SJSA1 (cell line): ENCODE data around the gene TTLL10. TPM values are rescaled to one million over a fixed set of nuclear protein-coding genes. Genes with fewer than 3 reads are reported as not detected.

Experiments
- DNase-seq, 2 experiments: peaks; one replicate each; pipeline ENCODE4 v3.0.0-alpha.2; 2015 to 2020; ENCODE audit warnings: low spot score in 2 of 2, low read depth in 1 of 2
- H3K27ac ChIP-seq: fragments of 250-450 bp; sonication (Bioruptor Pico); 2 replicates; pipeline ENCODE4 v1.5.1; 2020; ENCODE audit warnings: mild to moderate bottlenecking, moderate library complexity
- H3K27me3 ChIP-seq: fragments of 250-450 bp; sonication (Bioruptor Pico); replicated peaks from 2 replicates; pipeline ENCODE4 v1.5.1; 2020; ENCODE audit warnings: mild to moderate bottlenecking, moderate library complexity
- H3K36me3 ChIP-seq: fragments of 250-450 bp; sonication (Bioruptor Pico); 2 replicates; pipeline ENCODE4 v1.5.1; 2020; ENCODE audit warnings: mild to moderate bottlenecking
- H3K4me1 ChIP-seq: fragments of 250-450 bp; sonication (Bioruptor Pico); replicated peaks from 2 replicates; pipeline ENCODE4 v1.6.1; 2021; ENCODE audit warnings: mild to moderate bottlenecking
- H3K4me3 ChIP-seq: fragments of 250-450 bp; sonication (Bioruptor Pico); 2 replicates; pipeline ENCODE4 v1.5.1; 2020; ENCODE audit warnings: mild to moderate bottlenecking
- H3K9me3 ChIP-seq: fragments of 250-450 bp; sonication (Bioruptor Pico); replicated peaks from 2 replicates; pipeline ENCODE4 v1.5.1; 2020; ENCODE audit warnings: mild to moderate bottlenecking
- total RNA-seq: library from RNA; depleted of rRNA; stranded (reverse); fragments of >200 nt; shearing (Covaris generic); gene quantifications from 2 replicates; pipeline ENCODE4 v1.2.3, GENCODE V29; 2014

Gene TTLL10
- total RNA-seq, 1 experiment from 2014 or later: not detected

DNA sequence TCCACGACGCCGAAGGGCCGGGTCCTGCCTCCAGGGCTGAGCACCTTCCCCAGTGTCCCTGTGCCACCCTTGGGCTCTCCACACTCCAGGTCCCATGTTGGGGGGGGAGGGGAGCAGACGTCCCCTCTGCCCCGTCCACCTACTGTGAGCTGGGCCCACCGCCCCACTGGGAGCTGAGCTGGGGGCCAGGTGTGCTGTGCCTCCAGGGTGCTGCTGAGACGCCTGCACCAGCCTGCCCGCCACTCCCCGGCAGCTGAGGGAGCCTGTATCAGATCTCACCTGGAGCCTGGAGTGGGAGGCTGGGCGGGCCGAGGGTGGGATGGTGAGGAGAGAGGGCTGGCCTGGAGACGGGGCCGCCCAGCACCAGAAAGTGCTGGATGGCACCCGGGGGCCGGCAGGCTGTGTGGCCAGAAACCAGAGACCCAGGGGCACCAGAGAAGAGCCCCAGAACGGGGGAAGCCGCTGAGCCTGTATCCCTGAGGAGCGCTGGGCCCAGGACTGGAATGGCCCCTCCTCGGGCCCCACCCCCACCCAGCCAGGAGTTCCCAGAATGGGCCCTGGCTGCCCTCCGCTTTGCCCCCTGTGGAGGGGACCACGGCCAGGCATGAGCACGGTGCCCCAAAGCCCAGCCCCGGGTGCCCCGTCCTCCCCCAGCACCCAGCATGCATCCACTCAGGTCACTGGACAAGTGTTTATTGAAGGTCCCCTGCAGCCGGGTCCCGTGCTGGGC, 29.3 kb downstream of the TTLL10 start:
- Histone ChIP-seq H3K9me3 (no peaks in the 10 kb centered on the region), H3K27ac (no peak overlapping the region), H3K36me3 (no peaks in the 10 kb centered on the region), H3K4me1 (peaks cover 8% of the 10 kb centered on the region), H3K4me3 (no peak overlapping the region), H3K27me3 (peaks cover 3% of the 10 kb centered on the region; the same call in 1 of the 2 replicates)
- DNase-seq: no peak

DNA sequence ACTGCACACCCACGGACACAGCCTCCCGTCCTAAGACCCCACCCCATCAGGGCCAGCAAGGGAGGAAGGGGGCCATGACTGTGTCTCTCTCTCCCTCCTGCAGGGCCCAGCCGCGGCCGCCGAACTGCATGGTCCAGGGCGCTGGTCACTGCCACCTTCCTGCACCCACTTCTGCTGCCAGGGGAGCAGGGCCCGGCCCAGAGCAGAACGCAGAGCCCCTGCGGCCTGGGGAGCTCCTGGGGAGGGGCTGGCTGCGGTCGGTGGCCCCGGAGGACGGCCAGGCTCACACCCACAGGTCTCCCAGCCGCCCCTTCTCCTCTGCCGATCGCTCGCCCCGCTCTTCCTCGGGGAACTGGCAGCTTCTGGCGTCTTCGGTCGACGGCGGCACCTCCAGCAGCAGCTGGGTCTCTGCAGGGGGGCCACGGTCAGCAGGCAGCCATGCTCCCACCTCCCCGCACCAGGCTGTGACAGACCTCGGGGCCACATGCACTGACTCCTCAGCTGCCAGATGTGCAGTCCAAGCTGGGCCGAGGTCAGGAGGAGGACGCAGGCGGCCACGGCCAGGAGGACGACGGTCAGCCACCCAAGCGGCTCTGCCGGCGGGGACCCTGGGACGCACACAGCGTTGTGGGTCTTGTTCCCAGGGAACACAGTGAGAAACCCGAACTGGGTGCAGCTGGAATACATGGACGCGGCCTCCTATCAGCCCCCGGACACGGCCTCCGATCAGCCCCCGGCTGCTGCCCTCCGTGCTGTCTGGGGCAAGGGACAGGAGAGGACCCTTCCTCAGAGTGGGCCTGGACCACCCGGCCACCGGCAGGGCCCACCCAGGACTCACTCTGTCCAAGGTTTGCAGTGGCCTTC, 30.1 kb downstream of the TTLL10 start:
- peaks cover 16% of the 10 kb centered on the region for H3K4me1 ChIP-seq
- H3K36me3 ChIP-seq: no peaks in the 10 kb centered on the region
- no peak for DNase-seq
- H3K4me3 ChIP-seq: no peak overlapping the region
- H3K9me3 ChIP-seq: no peaks in the 10 kb centered on the region
- H3K27me3 ChIP-seq: peaks cover 3% of the 10 kb centered on the region; the same call in 1 of the 2 replicates
- H3K27ac ChIP-seq: no peak overlapping the region

DNA sequence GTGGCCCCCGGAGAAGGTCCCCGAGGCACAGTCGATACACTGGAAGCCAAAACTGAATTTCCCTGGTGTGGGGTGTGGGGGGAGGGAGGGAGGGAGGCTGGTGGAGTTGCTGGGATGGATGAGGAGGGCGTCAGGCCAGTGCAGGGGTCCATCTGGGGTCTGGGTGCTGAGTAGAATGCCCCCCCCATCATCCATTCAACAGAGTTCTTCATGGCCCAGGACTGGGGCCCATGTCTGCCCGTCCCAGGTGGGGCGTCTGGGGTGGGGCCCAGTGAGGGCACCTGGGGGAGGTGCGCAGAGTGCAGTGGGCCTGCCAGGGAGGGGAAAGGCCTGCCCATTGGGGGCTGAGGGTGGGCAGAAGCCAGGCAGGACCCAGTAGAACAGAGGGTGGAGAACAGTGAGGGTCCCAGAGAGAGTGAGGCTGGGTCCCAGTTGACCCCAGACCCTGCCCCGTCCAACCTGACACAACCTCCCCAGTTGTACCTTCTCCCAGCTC, 30.8 kb downstream of the TTLL10 start:
- Histone ChIP-seq H3K4me1 (peaks cover 20% of the 10 kb centered on the region), H3K27me3 (peaks cover 3% of the 10 kb centered on the region; the same call in 1 of the 2 replicates), H3K36me3 (no peaks in the 10 kb centered on the region), H3K27ac (no peak overlapping the region), H3K9me3 (no peaks in the 10 kb centered on the region), H3K4me3 (no peak overlapping the region)
- no peak for DNase-seq

DNA sequence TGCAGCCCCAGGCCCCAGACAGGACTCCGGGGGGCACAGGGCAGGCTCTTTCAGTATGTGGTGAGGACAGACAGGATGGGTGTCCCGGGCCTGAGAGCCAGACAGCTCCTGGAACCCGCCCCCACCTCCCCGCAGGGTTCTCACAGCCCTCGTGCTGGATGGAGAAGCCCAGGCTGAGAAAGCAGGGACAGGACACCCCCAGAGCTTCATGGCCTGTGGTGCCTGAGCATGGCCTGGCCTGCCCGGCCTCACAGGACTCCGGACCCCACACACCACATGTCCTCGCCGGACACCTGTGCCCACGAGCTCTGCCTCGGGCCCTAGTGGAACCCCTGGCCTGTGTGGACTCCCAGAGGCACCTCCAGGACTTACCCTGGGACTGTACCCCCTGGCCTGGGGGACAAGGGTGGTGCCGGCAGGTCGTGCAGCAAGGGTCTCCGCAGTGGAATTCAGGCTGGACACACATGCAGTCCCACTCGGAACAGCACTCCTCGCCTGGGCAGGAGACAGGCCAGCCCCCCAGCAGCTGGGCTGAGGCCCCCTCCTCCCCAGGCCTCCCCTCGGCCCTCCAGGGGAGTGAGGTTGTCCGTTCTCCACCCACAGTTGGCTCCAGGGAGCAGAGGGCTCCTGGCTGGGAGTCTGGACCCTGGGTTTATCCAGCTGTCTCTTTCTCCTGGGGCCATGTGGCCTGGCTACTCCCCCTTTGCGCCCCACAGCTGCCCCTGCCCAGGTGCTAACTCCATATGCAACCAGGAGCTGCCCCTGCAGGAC, 31.5 kb downstream of the TTLL10 start:
- peaks cover 3% of the 10 kb centered on the region; the same call in 1 of the 2 replicates for H3K27me3 ChIP-seq
- no peaks in the 10 kb centered on the region for H3K36me3 ChIP-seq
- H3K4me3 ChIP-seq: no peak overlapping the region
- DNase-seq: no peak
- no peak overlapping the region for H3K27ac ChIP-seq
- peaks cover 20% of the 10 kb centered on the region for H3K4me1 ChIP-seq
- H3K9me3 ChIP-seq: no peaks in the 10 kb centered on the region

DNA sequence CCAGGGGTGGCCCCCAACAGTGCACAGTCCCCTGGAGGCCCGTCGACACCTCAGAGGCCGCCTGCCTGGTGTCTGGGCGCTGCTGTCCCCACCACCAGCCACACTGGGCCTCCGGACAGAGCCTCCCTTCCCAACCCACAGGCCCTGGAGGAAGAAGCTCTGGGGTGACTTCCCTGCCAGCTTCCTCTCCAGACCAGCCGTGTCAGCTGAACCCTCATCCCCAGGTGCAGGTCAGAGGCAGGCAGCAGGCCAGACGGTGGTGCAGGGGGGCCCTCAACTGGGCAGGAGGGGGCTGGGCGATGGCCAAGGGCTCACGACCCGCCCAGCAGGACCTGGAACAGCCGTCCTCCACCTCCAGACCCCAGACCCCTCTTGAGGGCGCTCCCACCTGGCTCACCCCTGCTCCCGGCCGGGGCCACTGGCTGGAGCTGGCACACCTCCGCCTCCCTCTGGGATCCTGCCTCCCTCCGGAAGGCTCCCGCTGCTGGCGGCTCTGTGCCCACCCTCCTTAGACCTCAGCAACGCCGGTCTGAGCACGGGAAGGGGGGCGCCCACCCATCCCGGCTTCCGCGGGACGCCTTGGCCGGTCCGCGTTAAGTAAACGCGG, 32.2 kb downstream of the TTLL10 start:
- no peak overlapping the region for H3K4me3 ChIP-seq
- peaks cover 20% of the 10 kb centered on the region for H3K4me1 ChIP-seq
- no peak for DNase-seq
- H3K9me3 ChIP-seq: no peaks in the 10 kb centered on the region
- H3K36me3 ChIP-seq: no peaks in the 10 kb centered on the region
- H3K27ac ChIP-seq: no peak overlapping the region
- 0 out of 2 replicates have a peak, but pooled peaks cover 3% of the 10 kb centered on the region for H3K27me3 ChIP-seq

DNA sequence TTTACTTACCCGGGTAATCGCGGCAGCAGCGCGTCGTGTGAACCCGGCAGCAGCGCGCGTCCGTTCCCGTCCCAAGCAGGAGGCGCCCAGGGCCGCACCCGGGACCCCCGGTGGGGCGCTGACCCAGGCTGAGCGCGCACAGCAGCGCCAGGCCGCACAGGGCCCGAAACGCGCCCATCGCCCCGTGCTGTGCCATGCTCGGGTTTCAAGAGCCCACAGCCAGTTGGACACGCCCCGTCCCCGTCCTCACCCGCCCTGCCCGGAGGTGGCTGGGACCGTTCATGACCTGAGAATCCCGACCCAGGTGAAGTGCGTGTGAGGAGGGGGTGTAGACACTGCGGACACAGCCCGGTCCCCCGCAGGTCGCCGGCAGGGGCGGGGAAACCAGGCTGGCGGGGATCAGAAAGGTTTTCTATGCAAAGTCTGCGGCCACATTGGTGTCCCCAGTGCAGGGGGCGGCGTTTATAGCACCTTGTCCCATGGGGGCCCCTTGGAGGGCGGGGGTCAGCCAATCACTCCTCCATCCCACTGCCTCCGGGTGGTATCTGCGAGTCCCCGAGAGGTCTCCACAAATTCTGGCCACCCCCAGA, 32.8 kb downstream of the TTLL10 start, which contains the start of gene TNFRSF18:
Gene TNFRSF18, minus strand, starts transcription at position 217 of the 590 bp plus-strand sequence. Its CDS starts 21 bp downstream, at position 196.
- H3K27me3 ChIP-seq: 0 out of 2 replicates have a peak, but pooled peaks cover under 1% of the 10 kb centered on the region
- no peak within 1 kb of the TSS for H3K27ac ChIP-seq
- DNase-seq: no peak
- H3K4me1 ChIP-seq: peaks cover 18% of the 10 kb centered on the region
- H3K36me3 ChIP-seq: no peaks in the 10 kb centered on the region
- no peak within 1 kb of the TSS for H3K4me3 ChIP-seq
- no peaks in the 10 kb centered on the region for H3K9me3 ChIP-seq

DNA sequence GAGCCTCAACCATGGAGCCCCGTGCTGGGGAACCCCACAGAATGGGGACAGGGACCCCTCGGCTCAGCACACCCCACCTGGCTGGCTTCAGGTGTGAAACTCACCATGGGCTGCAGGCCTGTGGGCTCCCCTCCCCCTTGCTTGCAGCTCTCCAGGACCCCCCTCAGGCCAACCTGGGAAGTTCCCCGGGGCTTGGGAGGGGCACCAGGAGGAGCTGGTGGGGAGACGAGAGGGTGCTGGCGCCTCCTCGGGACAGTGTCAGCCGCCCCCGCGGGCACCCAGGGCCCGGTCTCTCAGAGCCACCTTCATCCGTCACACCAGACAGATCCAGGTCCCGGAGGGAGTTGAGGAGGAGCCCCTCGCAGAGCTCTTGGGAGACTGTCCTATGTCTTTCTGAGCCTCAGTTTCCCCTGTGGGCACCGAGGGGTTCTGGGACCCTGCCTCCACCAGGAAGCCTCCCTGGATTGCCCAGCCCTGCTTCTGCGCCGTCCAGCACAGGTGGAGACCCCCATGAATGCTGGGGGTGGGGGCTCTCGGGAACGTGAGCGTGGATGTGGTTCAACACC, 33.4 kb downstream of the TTLL10 start:
- no peak for DNase-seq
- Histone ChIP-seq H3K4me3 (no peak overlapping the region), H3K36me3 (no peaks in the 10 kb centered on the region), H3K27ac (no peak overlapping the region), H3K27me3 (no peaks in the 10 kb centered on the region), H3K9me3 (no peaks in the 10 kb centered on the region), H3K4me1 (peaks cover 17% of the 10 kb centered on the region)

DNA sequence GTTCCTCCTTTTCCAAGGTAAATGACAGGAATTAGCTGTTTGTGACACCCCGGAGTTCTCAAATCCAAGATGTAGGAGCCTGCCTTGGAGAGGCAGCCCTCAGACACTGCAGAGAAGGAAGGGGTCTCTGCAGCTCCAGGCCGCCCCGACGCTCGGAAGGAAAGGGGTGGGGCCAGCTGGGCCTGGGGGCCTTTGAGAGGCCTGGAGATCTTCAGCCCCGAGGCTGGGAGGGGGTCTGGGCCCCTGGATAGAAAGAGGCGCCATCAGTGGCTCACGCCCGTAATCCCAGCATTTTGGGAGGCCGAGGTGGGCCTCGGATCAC, 33.9 kb downstream of the TTLL10 start:
- Histone ChIP-seq H3K4me3 (no peak overlapping the region), H3K27me3 (no peaks in the 10 kb centered on the region), H3K4me1 (peaks cover 17% of the 10 kb centered on the region), H3K27ac (no peak overlapping the region), H3K36me3 (no peaks in the 10 kb centered on the region), H3K9me3 (no peaks in the 10 kb centered on the region)
- DNase-seq: no peak

DNA sequence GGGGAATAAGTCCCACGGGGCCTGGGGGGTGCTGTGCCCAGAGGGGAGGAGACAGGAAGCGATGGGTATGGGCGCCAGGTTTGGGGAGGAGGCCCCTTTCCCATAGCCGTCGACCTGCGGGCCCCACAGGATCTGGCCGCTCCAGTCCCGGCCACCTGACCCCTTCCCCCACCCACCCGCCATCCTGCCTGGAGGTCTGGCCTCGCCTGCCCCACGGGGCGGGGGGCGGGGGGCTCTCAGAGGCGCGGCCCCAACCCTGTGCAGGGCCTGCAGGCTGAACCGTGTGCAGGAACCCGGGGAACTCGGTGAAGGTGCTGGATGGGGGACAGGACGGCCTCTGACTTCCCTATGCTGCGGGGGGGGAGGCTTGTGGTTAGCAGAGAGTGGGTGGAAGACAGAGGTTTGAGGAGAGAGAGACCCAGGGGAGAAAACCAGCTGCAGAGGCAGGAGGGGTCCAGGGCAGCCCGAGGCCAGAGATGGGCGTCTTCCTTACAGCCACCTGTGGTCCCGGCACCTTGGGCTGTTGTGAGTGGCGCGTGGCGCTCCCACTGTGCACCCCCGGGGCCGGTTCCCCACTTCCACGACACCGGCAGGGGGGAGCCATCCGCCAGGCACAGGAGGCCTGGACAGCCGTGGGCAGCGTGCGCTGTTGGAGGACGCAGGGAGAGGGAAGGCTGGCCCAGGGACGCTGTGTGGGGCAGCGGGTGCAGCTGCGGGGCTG, 35.2 kb downstream of the TTLL10 start:
- H3K27me3 ChIP-seq: no peaks in the 10 kb centered on the region
- H3K4me3 ChIP-seq: no peak overlapping the region
- no peaks in the 10 kb centered on the region for H3K9me3 ChIP-seq
- DNase-seq: no peak
- H3K4me1 ChIP-seq: peaks cover 17% of the 10 kb centered on the region
- peak overlapping the region; percentile 25; the same call in 1 of the 2 replicates for H3K27ac ChIP-seq
- H3K36me3 ChIP-seq: no peaks in the 10 kb centered on the region

DNA sequence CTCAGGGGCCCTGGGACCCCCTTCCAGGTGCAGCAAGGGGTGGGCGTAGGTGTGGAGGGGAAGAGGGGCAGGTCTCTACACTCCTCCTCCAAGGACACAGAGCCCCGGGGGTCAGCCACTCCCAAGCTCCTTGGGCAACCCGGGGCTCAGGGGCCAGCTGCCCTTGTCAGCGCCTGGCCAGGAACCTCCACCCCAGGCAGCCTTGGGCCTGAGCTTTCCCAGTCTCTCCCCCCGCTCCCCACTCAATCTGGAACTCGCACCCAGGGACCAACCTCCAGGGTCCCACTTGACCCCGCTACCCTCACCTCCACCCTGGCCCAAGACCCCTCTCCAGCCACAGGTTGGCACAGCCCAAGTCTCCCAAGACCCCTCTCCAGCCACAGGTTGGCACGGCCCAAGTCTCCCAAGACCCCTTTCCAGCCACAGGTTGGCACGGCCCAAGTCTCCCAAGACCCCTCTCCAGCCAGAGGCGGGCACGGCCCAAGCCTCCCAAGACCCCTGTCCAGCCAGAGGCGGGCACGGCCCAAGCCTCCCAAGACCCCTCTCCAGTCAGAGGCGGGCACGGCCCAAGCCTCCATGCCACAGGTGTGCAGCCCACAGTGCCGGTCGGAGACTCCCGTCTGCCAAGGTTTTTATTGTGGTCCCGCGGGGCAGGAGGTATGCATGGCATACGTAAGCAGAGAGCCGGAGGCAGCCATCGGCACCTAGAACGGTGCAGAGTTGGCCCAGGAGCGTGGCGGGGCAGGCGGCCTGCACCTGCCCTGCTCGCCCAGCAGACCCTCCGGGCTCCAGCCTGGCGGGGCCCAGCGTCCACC, 37.3 kb downstream of the TTLL10 start:
- peaks cover 17% of the 10 kb centered on the region for H3K4me1 ChIP-seq
- H3K27me3 ChIP-seq: no peaks in the 10 kb centered on the region
- no peaks in the 10 kb centered on the region for H3K9me3 ChIP-seq
- H3K4me3 ChIP-seq: no peak overlapping the region
- H3K36me3 ChIP-seq: peaks cover 8% of the 10 kb centered on the region
- H3K27ac ChIP-seq: no peak overlapping the region
- DNase-seq: no peak

DNA sequence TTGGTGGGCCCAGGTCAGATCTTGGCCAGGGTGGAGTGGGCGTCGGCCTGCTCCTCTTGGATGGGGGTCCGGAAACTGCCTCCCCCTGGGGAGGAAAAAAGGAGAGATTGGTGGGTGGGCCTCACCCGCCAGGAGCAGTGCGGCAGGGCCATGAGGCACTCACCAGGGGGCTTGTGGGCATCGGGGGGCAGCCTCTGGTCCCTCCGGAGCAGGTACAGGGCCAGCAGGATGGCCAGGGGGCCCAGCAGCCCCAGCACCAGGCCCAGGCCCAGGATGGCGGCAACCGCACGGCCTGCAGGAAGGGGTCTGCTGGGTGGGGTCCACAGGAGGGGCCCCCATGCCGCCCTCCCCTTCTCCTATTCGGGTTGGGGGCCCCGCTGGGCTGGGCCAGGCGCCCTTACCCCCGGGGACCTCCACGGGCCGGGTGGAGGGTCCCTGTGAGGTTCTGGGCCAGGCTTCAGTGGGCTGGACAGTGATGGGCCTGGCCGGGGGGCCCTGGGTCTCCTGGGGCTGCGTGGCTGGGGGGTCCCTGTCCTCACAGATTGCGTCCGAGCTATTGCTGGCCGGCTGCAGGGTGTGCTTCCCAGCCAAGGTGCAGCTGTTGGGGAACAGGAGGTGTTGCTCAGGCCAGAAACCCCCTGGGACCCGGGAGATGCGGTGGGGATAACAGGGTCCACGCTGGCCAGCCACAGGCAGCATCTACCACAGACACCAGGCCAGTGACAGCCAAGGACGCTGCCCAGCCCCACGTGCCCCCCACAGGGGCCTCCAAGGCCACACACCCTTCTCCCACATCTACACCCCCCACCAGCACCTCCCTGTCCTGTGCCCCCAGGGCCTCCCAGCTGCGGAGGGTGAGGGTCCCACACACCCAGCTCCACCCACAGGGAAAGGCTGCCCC, 38.1 kb downstream of the TTLL10 start:
- no peak for DNase-seq
- H3K27me3 ChIP-seq: no peaks in the 10 kb centered on the region
- peaks cover 17% of the 10 kb centered on the region for H3K4me1 ChIP-seq
- peaks cover 16% of the 10 kb centered on the region for H3K36me3 ChIP-seq
- H3K9me3 ChIP-seq: no peaks in the 10 kb centered on the region
- no peak overlapping the region for H3K4me3 ChIP-seq
- H3K27ac ChIP-seq: no peak overlapping the region
